Nephron progenitor cell (in vitro differentiated cells): ENCODE data around the gene BIRC5.
A peak's percentile ranks its signal among the peaks of the same experiment; 100 is the strongest.

Experiments used
- DNase-seq: peaks from one replicate; pipeline ENCODE4 v3.0.0; 2021
- H3K27ac Mint-ChIP-seq: 2 replicates; pipeline ENCODE4 v1.8.0; 2021; ENCODE audit warnings: mild to moderate bottlenecking, moderate library complexity, mixed read lengths
- H3K27me3 Mint-ChIP-seq: 2 replicates; pipeline ENCODE4 v1.8.0; 2021; ENCODE audit warnings: mild to moderate bottlenecking, low read depth, mixed read lengths; ENCODE audit not compliant: poor library complexity
- H3K36me3 Mint-ChIP-seq: 2 replicates; pipeline ENCODE4 v1.8.0; 2021; ENCODE audit warnings: low read depth, mixed read lengths
- H3K4me1 Mint-ChIP-seq: 2 replicates; pipeline ENCODE4 v1.8.0; 2021; ENCODE audit warnings: mixed read lengths
- H3K4me3 Mint-ChIP-seq: 2 replicates; pipeline ENCODE4 v1.8.0; 2021; ENCODE audit warnings: mild to moderate bottlenecking, moderate library complexity, mixed read lengths
- H3K9me3 Mint-ChIP-seq: 2 replicates; pipeline ENCODE4 v1.8.0; 2021; ENCODE audit warnings: mild to moderate bottlenecking, moderate library complexity, mixed read lengths
- TF ChIP-seq, protein P1 (sequence below): fragments of 200-600 bp; sonication (generic); IDR thresholded peaks from 2 replicates; pipeline ENCODE4 v1.5.0; 2021; ENCODE audit warnings: antibody characterized with exemption

The BIRC5 gene

DNA sequence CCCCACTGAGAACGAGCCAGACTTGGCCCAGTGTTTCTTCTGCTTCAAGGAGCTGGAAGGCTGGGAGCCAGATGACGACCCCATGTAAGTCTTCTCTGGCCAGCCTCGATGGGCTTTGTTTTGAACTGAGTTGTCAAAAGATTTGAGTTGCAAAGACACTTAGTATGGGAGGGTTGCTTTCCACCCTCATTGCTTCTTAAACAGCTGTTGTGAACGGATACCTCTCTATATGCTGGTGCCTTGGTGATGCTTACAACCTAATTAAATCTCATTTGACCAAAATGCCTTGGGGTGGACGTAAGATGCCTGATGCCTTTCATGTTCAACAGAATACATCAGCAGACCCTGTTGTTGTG, 631 bp downstream of the BIRC5 start:
- H3K9me3 Mint-ChIP-seq, result no peaks in the 10 kb centered on the region
- peaks cover 16% of the 10 kb centered on the region for H3K27me3 Mint-ChIP-seq
- no peak for DNase-seq
- peak overlapping the region; percentile 95 for H3K4me3 Mint-ChIP-seq
- H3K36me3 Mint-ChIP-seq, result peaks cover 27% of the 10 kb centered on the region
- peaks cover 30% of the 10 kb centered on the region for H3K4me1 Mint-ChIP-seq
- TF ChIP-seq, protein P1, sequence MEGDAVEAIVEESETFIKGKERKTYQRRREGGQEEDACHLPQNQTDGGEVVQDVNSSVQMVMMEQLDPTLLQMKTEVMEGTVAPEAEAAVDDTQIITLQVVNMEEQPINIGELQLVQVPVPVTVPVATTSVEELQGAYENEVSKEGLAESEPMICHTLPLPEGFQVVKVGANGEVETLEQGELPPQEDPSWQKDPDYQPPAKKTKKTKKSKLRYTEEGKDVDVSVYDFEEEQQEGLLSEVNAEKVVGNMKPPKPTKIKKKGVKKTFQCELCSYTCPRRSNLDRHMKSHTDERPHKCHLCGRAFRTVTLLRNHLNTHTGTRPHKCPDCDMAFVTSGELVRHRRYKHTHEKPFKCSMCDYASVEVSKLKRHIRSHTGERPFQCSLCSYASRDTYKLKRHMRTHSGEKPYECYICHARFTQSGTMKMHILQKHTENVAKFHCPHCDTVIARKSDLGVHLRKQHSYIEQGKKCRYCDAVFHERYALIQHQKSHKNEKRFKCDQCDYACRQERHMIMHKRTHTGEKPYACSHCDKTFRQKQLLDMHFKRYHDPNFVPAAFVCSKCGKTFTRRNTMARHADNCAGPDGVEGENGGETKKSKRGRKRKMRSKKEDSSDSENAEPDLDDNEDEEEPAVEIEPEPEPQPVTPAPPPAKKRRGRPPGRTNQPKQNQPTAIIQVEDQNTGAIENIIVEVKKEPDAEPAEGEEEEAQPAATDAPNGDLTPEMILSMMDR, result no peak
- peak overlapping the region; percentile 85 for H3K27ac Mint-ChIP-seq

DNA sequence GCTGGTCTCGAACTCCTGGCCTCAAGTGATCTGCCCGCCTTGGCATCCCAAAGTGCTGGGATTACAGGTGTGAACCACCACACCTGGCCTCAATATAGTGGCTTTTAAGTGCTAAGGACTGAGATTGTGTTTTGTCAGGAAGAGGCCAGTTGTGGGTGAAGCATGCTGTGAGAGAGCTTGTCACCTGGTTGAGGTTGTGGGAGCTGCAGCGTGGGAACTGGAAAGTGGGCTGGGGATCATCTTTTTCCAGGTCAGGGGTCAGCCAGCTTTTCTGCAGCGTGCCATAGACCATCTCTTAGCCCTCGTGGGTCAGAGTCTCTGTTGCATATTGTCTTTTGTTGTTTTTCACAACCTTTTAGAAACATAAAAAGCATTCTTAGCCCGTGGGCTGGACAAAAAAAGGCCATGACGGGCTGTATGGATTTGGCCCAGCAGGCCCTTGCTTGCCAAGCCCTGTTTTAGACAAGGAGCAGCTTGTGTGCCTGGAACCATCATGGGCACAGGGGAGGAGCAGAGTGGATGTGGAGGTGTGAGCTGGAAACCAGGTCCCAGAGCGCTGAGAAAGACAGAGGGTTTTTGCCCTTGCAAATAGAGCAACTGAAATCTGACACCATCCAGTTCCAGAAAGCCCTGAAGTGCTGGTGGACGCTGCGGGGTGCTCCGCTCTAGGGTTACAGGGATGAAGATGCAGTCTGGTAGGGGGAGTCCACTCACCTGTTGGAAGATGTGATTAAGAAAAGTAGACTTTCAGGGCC, 5.5 kb downstream of the BIRC5 start:
- H3K4me3 Mint-ChIP-seq, result peak overlapping the region; percentile 25
- TF ChIP-seq, protein P1, result no peak
- peaks cover 3% of the 10 kb centered on the region for H3K27me3 Mint-ChIP-seq
- peak; percentile 28 for DNase-seq
- H3K27ac Mint-ChIP-seq, result peak overlapping the region; percentile 96
- no peaks in the 10 kb centered on the region for H3K9me3 Mint-ChIP-seq
- H3K4me1 Mint-ChIP-seq, result peaks cover 48% of the 10 kb centered on the region
- peaks cover 55% of the 10 kb centered on the region for H3K36me3 Mint-ChIP-seq

DNA sequence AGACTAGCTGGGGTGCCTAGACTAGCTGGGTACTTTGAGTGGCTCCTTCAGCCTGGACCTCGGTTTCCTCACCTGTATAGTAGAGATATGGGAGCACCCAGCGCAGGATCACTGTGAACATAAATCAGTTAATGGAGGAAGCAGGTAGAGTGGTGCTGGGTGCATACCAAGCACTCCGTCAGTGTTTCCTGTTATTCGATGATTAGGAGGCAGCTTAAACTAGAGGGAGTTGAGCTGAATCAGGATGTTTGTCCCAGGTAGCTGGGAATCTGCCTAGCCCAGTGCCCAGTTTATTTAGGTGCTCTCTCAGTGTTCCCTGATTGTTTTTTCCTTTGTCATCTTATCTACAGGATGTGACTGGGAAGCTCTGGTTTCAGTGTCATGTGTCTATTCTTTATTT, 9.0 kb downstream of the BIRC5 start:
- Mint-ChIP-seq H3K4me1 (peaks cover 30% of the 10 kb centered on the region), H3K4me3 (no peak overlapping the region), H3K9me3 (no peaks in the 10 kb centered on the region), H3K27ac (no peak overlapping the region), H3K27me3 (peaks cover 8% of the 10 kb centered on the region), H3K36me3 (peaks cover 41% of the 10 kb centered on the region)
- DNase-seq, result no peak
- TF ChIP-seq, protein P1, result no peak

DNA sequence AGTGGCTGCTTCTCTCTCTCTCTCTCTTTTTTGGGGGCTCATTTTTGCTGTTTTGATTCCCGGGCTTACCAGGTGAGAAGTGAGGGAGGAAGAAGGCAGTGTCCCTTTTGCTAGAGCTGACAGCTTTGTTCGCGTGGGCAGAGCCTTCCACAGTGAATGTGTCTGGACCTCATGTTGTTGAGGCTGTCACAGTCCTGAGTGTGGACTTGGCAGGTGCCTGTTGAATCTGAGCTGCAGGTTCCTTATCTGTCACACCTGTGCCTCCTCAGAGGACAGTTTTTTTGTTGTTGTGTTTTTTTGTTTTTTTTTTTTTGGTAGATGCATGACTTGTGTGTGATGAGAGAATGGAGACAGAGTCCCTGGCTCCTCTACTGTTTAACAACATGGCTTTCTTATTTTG, 9.7 kb downstream of the BIRC5 start:
- Mint-ChIP-seq H3K36me3 (peaks cover 38% of the 10 kb centered on the region), H3K4me3 (no peak overlapping the region), H3K9me3 (no peaks in the 10 kb centered on the region), H3K4me1 (peaks cover 28% of the 10 kb centered on the region), H3K27ac (peak overlapping the region; percentile 86), H3K27me3 (peaks cover 13% of the 10 kb centered on the region)
- TF ChIP-seq, protein P1, result no peak
- DNase-seq, result no peak

DNA sequence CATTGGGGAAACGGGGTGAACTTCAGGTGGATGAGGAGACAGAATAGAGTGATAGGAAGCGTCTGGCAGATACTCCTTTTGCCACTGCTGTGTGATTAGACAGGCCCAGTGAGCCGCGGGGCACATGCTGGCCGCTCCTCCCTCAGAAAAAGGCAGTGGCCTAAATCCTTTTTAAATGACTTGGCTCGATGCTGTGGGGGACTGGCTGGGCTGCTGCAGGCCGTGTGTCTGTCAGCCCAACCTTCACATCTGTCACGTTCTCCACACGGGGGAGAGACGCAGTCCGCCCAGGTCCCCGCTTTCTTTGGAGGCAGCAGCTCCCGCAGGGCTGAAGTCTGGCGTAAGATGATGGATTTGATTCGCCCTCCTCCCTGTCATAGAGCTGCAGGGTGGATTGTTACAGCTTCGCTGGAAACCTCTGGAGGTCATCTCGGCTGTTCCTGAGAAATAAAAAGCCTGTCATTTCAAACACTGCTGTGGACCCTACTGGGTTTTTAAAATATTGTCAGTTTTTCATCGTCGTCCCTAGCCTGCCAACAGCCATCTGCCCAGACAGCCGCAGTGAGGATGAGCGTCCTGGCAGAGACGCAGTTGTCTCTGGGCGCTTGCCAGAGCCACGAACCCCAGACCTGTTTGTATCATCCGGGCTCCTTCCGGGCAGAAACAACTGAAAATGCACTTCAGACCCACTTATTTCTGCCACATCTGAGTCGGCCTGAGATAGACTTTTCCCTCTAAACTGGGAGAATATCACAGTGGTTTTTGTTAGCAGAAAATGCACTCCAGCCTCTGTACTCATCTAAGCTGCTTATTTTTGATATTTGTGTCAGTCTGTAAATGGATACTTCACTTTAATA, 10.4 kb downstream of the BIRC5 start:
- Mint-ChIP-seq H3K27me3 (peaks cover 20% of the 10 kb centered on the region), H3K4me1 (peaks cover 21% of the 10 kb centered on the region), H3K4me3 (no peak overlapping the region), H3K27ac (peak overlapping the region; percentile 91), H3K36me3 (peaks cover 31% of the 10 kb centered on the region), H3K9me3 (no peaks in the 10 kb centered on the region)
- no peak for DNase-seq
- TF ChIP-seq, protein P1, result no peak
